NB4 (cell line): ENCODE measurements around the gene CHRNA1.

ENCODE experiments used
- CTCF ChIP-seq: IDR thresholded peaks from one replicate; pipeline ENCODE4 v1.5.1; 2012; ENCODE audit warnings: low read depth, low read length
- MAX ChIP-seq: IDR thresholded peaks from 2 replicates; pipeline ENCODE4 v1.6.1; 2011; ENCODE audit warnings: low read depth, low read length

GRCh38 chr2:174794851-174795374, 30.6 kb upstream of the CHRNA1 start:
- no peak for TF ChIP-seq CTCF
- no peak for TF ChIP-seq MAX
